ENCODE measurements around the gene DNAH14.

The DNAH14 gene

DNA sequence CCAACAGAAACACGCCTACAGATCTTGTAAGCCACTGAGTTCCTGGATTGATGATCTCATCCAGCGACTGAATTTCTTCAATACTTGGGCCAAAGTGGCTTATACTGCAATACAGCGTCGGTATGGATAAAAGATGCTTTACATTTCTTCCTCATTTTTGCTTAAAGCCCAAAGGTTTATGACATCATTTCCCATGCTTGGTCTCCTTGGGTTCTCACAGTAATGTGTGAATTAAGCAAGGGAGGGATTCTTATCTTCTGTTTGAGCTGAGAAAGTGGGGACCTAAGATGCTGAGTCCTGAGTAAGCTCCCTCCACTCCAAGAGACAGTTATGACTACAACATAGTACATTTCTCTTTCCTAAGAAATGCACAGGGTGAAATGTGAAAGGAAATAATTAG, 458.9 kb downstream of the DNAH14 start:
- H3K27me3 ChIP-seq (ENCODE audit: control insufficient read depth, insufficient read depth, low read length), result no peaks in the 10 kb centered on the region
- no peaks in the 10 kb centered on the region for H3K9me3 ChIP-seq (ENCODE audit: control insufficient read depth, insufficient read depth, low read depth, low read length)
- no peaks in the 10 kb centered on the region for H3K36me3 ChIP-seq (ENCODE audit: control insufficient read depth, insufficient read depth, low read length)
- no peak overlapping the region for H3K27ac ChIP-seq (ENCODE audit: low read depth, low read length)
- peaks cover 6% of the 10 kb centered on the region; the same call in 1 of the 2 replicates for H3K4me1 ChIP-seq (ENCODE audit: control insufficient read depth, insufficient read depth, low read length)
- no peak overlapping the region for H3K9ac ChIP-seq (ENCODE audit: low read length)
- H3K4me3 ChIP-seq (ENCODE audit: low read depth, low read length), result no peak overlapping the region

DNA sequence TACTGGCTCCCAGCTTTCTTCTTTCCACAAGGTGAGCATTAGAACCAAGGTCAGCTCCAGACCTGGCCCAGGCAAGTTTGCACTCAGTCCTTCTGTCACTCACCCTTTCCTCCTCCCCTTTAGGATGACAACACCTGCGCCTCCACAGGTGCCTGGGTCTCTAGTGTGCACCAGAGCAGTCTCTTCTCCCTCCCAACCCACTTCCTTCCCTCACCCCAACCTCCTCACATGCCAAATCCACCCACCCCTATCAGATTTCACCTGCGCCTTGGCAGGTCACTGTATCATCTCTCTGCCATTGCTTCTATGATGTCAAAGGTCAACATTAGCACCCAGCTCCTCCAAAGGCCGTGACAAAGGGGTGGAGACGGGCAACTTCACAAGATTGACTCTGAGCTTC, 460.4 kb downstream of the DNAH14 start:
- Histone ChIP-seq H3K27me3 (ENCODE audit: control insufficient read depth, insufficient read depth, low read length) (no peaks in the 10 kb centered on the region), H3K4me3 (ENCODE audit: low read depth, low read length) (no peak overlapping the region), H3K36me3 (ENCODE audit: control insufficient read depth, insufficient read depth, low read length) (no peaks in the 10 kb centered on the region), H3K9ac (ENCODE audit: low read length) (no peak overlapping the region), H3K4me1 (ENCODE audit: control insufficient read depth, insufficient read depth, low read length) (peaks cover 6% of the 10 kb centered on the region; the same call in 1 of the 2 replicates), H3K9me3 (ENCODE audit: control insufficient read depth, insufficient read depth, low read depth, low read length) (no peaks in the 10 kb centered on the region), H3K27ac (ENCODE audit: low read depth, low read length) (no peak overlapping the region)

DNA sequence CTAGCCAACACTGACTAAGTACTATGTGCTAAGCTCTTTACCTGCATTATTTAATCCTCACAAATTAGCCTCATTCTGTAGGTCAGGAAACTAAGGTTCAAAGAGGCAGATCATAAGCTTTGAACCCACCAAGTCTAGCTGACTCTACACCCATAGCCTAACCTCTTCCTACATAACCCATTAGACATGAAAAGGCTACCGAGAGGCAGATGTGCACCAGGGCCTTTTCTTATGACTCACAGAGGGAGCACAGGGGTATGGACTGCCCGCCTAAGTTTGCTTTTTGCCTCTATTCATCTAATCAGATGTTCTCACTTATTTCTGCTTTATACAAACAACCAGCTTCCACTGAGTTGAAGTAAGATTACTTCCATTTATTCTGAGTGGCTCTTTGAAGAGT, 466.9 kb downstream of the DNAH14 start:
- Histone ChIP-seq H3K9me3 (ENCODE audit: control insufficient read depth, insufficient read depth, low read depth, low read length) (no peaks in the 10 kb centered on the region), H3K4me1 (ENCODE audit: control insufficient read depth, insufficient read depth, low read length) (no peaks in the 10 kb centered on the region), H3K4me3 (ENCODE audit: low read depth, low read length) (no peak overlapping the region), H3K9ac (ENCODE audit: low read length) (no peak overlapping the region), H3K27me3 (ENCODE audit: control insufficient read depth, insufficient read depth, low read length) (no peaks in the 10 kb centered on the region), H3K36me3 (ENCODE audit: control insufficient read depth, insufficient read depth, low read length) (peaks cover 17% of the 10 kb centered on the region), H3K27ac (ENCODE audit: low read depth, low read length) (no peak overlapping the region)

DNA sequence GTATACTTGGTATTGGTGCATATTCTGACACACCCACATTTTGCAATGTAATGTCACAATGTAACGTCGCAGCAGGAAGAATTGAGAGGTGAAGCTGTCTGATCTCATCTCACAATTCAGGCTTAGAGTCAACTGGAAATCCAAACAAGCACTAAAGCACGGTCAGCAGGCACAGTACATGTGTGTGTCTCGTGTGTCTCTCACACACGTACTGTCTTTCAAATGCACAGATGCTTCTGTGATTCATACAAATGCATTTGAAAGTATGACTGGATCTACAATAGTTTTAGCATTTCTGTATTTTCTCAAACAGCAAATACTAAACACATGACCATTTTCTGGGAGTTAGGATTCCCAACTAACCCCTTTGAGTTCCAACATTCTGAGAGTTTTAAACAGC, 471.5 kb downstream of the DNAH14 start:
- peaks cover 56% of the 10 kb centered on the region for H3K36me3 ChIP-seq (ENCODE audit: control insufficient read depth, insufficient read depth, low read length)
- H3K9me3 ChIP-seq (ENCODE audit: control insufficient read depth, insufficient read depth, low read depth, low read length), result no peaks in the 10 kb centered on the region
- H3K4me3 ChIP-seq (ENCODE audit: low read depth, low read length), result no peak overlapping the region
- H3K27ac ChIP-seq (ENCODE audit: low read depth, low read length), result no peak overlapping the region
- no peak overlapping the region for H3K9ac ChIP-seq (ENCODE audit: low read length)
- H3K4me1 ChIP-seq (ENCODE audit: control insufficient read depth, insufficient read depth, low read length), result no peaks in the 10 kb centered on the region
- H3K27me3 ChIP-seq (ENCODE audit: control insufficient read depth, insufficient read depth, low read length), result no peaks in the 10 kb centered on the region

DNA sequence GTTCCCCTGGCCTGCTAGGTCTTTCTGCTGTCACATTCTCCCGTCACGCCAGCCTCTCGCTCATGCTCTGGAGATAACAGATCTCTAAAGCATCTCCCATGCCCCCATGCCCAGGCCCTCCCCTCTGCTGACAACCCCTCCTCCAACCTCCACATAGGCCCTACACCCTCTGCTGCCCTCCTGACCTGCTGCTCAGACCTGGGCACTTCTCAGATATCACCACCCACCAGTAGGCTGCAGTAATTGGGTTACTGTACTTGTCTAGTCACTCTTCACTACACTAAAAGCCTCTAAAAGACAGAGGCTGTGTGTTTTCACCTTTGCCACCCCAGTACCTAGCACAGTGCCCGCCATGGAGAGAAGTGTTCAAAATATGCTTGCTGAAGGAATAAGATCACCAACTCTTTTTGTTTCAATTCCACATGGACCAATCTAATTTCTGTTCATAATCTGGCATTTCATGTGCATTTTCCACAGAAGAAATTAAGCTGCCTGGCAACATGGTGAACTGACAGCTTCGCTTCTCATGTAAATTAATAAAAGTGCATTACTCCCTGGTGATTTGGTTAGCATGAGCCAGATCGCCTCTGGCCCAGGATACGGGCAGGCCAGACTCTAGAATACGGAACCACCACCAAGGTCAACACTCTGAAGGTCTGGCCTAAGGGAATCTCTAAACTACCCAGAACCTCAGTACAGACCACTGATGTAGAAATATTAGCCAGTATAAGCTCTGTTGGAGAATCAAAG, 477.7 kb downstream of the DNAH14 start:
- Histone ChIP-seq H3K27me3 (ENCODE audit: control insufficient read depth, insufficient read depth, low read length) (no peaks in the 10 kb centered on the region), H3K36me3 (ENCODE audit: control insufficient read depth, insufficient read depth, low read length) (peaks cover 68% of the 10 kb centered on the region), H3K4me3 (ENCODE audit: low read depth, low read length) (no peak overlapping the region), H3K4me1 (ENCODE audit: control insufficient read depth, insufficient read depth, low read length) (peaks cover 14% of the 10 kb centered on the region; the same call in 1 of the 2 replicates), H3K9ac (ENCODE audit: low read length) (no peak overlapping the region), H3K9me3 (ENCODE audit: control insufficient read depth, insufficient read depth, low read depth, low read length) (no peaks in the 10 kb centered on the region), H3K27ac (ENCODE audit: low read depth, low read length) (no peak overlapping the region)

DNA sequence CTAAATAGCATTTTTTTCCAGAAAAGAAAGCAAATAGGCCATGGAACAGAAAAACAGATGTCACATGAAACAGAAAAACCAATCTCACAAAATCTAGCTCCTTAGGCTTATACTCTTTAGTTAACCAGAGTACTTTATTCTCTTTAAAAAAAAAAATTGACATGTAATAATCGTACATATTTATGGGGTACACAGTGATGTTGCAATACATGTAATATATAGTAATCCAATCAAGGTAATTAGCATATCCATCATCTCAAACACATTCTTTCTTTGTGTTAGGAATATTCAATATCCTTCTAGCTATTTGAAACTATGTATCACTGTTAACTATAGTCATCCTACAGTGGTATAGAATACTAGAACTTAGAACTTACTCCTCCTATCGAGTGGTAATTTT, 478.3 kb downstream of the DNAH14 start:
- Histone ChIP-seq H3K9me3 (ENCODE audit: control insufficient read depth, insufficient read depth, low read depth, low read length) (no peaks in the 10 kb centered on the region), H3K4me1 (ENCODE audit: control insufficient read depth, insufficient read depth, low read length) (peaks cover 14% of the 10 kb centered on the region; the same call in 1 of the 2 replicates), H3K27ac (ENCODE audit: low read depth, low read length) (no peak overlapping the region), H3K36me3 (ENCODE audit: control insufficient read depth, insufficient read depth, low read length) (peaks cover 71% of the 10 kb centered on the region), H3K4me3 (ENCODE audit: low read depth, low read length) (no peak overlapping the region), H3K9ac (ENCODE audit: low read length) (no peak overlapping the region), H3K27me3 (ENCODE audit: control insufficient read depth, insufficient read depth, low read length) (no peaks in the 10 kb centered on the region)

DNA sequence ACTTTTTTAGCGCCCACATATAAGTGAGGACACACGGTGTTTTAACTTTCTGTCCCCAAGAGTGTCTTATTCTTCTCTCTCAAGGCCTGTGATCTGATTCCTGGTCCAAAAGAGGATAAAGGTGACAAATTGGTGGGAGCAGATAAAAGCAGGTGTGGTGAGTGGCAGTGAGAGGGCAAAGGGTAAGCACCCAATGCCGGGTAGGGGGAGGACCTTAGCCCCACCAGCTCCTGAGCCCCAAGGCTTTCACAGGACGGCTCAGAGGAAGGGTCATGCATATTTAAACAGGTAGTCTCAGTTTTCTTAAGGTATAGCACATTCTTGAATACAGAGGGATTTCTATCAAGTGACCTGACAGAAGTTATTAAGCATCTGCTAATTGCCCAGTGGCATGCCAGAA, 478.8 kb downstream of the DNAH14 start:
- peaks cover 71% of the 10 kb centered on the region for H3K36me3 ChIP-seq (ENCODE audit: control insufficient read depth, insufficient read depth, low read length)
- H3K9me3 ChIP-seq (ENCODE audit: control insufficient read depth, insufficient read depth, low read depth, low read length), result no peaks in the 10 kb centered on the region
- H3K9ac ChIP-seq (ENCODE audit: low read length), result no peak overlapping the region
- no peaks in the 10 kb centered on the region for H3K27me3 ChIP-seq (ENCODE audit: control insufficient read depth, insufficient read depth, low read length)
- peaks cover 14% of the 10 kb centered on the region; the same call in 1 of the 2 replicates for H3K4me1 ChIP-seq (ENCODE audit: control insufficient read depth, insufficient read depth, low read length)
- H3K27ac ChIP-seq (ENCODE audit: low read depth, low read length), result no peak overlapping the region
- no peak overlapping the region for H3K4me3 ChIP-seq (ENCODE audit: low read depth, low read length)

DNA sequence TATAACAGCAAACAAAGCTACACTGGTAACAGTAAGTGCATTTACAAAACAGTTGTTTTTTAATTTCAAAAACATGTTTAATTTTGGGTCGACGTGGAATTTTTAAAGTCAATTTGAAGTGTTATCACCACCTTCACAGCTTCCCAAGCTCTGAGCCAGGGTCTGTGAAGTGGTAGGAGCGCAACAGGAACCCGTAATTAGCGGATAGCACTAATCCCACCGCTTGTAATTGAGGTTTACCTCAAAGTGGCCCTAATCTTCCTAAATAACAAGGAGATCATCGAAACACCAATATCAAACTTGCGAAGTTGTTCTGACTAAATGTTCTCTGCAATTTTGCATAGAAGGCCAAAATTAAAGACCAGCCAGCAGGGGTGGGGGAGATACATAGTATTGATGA, 479.6 kb downstream of the DNAH14 start:
- peaks cover 72% of the 10 kb centered on the region for H3K36me3 ChIP-seq (ENCODE audit: control insufficient read depth, insufficient read depth, low read length)
- no peaks in the 10 kb centered on the region for H3K27me3 ChIP-seq (ENCODE audit: control insufficient read depth, insufficient read depth, low read length)
- H3K4me1 ChIP-seq (ENCODE audit: control insufficient read depth, insufficient read depth, low read length), result peaks cover 14% of the 10 kb centered on the region; the same call in 1 of the 2 replicates
- H3K9ac ChIP-seq (ENCODE audit: low read length), result no peak overlapping the region
- H3K9me3 ChIP-seq (ENCODE audit: control insufficient read depth, insufficient read depth, low read depth, low read length), result no peaks in the 10 kb centered on the region
- no peak overlapping the region for H3K4me3 ChIP-seq (ENCODE audit: low read depth, low read length)
- H3K27ac ChIP-seq (ENCODE audit: low read depth, low read length), result no peak overlapping the region

DNA sequence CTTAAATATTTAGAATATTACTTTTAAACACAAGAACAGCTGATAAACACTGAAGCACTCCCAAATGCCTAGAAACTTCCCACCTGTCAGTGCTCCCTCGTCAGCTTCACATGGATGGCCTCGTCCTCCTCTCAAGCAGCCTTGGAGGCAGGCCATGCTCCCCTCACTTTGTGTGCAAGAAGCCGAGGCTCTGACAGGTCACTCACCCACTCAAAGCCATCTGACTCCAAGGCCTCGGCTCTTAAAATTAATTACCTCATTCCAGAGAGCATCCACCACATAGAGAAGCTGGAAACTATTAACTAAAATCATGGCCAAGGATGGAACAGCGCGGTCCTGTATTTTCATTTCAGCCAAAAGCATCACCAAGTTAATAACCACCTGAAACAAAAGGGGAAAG, 480.6 kb downstream of the DNAH14 start:
- H3K27me3 ChIP-seq (ENCODE audit: control insufficient read depth, insufficient read depth, low read length), result no peaks in the 10 kb centered on the region
- H3K4me1 ChIP-seq (ENCODE audit: control insufficient read depth, insufficient read depth, low read length), result peaks cover 14% of the 10 kb centered on the region; the same call in 1 of the 2 replicates
- H3K27ac ChIP-seq (ENCODE audit: low read depth, low read length), result no peak overlapping the region

DNA sequence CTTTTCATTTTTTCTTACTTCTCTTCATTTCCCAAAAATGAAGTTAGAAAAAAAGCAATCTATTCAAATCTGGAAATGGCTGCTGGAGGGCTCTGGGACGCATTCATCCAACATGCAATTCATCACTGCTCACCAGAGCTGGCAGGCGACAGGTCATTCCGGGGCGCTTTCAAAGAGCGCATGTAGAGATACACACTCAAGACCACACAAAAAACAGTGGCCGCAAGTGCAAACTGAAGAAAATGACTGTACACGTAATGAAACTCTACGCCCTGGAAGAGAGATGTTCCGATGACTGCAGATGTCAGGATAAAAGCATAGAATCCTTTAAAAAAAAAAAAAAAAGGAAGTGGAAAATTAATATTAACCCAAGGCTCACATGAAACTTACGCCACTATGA, 482.8 kb downstream of the DNAH14 start:
- no peaks in the 10 kb centered on the region for H3K27me3 ChIP-seq (ENCODE audit: control insufficient read depth, insufficient read depth, low read length)
- no peak overlapping the region for H3K9ac ChIP-seq (ENCODE audit: low read length)
- H3K36me3 ChIP-seq (ENCODE audit: control insufficient read depth, insufficient read depth, low read length), result peaks cover 71% of the 10 kb centered on the region
- no peak overlapping the region for H3K27ac ChIP-seq (ENCODE audit: low read depth, low read length)
- H3K9me3 ChIP-seq (ENCODE audit: control insufficient read depth, insufficient read depth, low read depth, low read length), result no peaks in the 10 kb centered on the region
- no peak overlapping the region for H3K4me3 ChIP-seq (ENCODE audit: low read depth, low read length)
- peaks cover 14% of the 10 kb centered on the region; the same call in 1 of the 2 replicates for H3K4me1 ChIP-seq (ENCODE audit: control insufficient read depth, insufficient read depth, low read length)

More for the DNA sequence above, 480.6 kb downstream of the DNAH14 start:
- peaks cover 74% of the 10 kb centered on the region for H3K36me3 ChIP-seq (ENCODE audit: control insufficient read depth, insufficient read depth, low read length)
- H3K4me3 ChIP-seq (ENCODE audit: low read depth, low read length), result no peak overlapping the region
- H3K9ac ChIP-seq (ENCODE audit: low read length), result no peak overlapping the region
- H3K9me3 ChIP-seq (ENCODE audit: control insufficient read depth, insufficient read depth, low read depth, low read length), result no peaks in the 10 kb centered on the region

DNA sequence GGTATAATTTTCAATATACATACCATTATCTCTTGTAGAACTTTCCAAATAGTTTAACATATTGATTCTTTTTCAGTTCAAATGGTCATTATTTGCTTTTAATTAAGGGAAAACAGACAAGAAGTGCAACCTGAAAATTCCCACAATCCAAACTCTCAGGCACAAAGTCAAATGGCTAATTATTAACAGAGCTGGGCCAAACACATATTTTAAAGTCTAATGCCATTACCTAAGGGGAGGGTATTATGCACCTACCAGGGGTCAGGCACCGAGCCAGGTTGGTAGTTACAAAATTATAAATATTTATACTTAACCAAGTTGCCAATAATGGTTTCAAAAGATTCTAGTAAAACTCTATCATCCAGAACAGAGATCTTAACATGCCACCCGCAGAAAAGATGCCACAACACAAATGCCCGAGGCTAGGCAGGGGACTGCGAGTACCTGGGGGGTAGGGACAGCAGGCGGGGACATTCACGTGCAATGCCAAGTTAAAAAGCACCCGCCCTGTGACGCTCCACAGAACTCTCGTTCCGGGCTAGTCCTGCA, 483.4 kb downstream of the DNAH14 start:
- no peak overlapping the region for H3K27ac ChIP-seq (ENCODE audit: low read depth, low read length)
- peaks cover 14% of the 10 kb centered on the region; the same call in 1 of the 2 replicates for H3K4me1 ChIP-seq (ENCODE audit: control insufficient read depth, insufficient read depth, low read length)
- H3K4me3 ChIP-seq (ENCODE audit: low read depth, low read length), result no peak overlapping the region
- no peaks in the 10 kb centered on the region for H3K9me3 ChIP-seq (ENCODE audit: control insufficient read depth, insufficient read depth, low read depth, low read length)
- H3K9ac ChIP-seq (ENCODE audit: low read length), result no peak overlapping the region
- H3K27me3 ChIP-seq (ENCODE audit: control insufficient read depth, insufficient read depth, low read length), result no peaks in the 10 kb centered on the region
- peaks cover 71% of the 10 kb centered on the region for H3K36me3 ChIP-seq (ENCODE audit: control insufficient read depth, insufficient read depth, low read length)

Measured in HUES6 (cell line).